HL-60 (cell line): ENCODE results near the gene IFNGR1.

Source experiments
- GABPA ChIP-seq: IDR thresholded peaks from 2 replicates; pipeline ENCODE4 v1.6.1; 2012; ENCODE audit warnings: low read depth
- POLR2AphosphoS5 ChIP-seq: IDR thresholded peaks from 2 replicates; pipeline ENCODE4 v1.6.1; 2012; ENCODE audit warnings: low read depth
- TF ChIP-seq, protein P1 (sequence below): IDR thresholded peaks from one replicate; pipeline ENCODE4 v1.5.1; 2011; ENCODE audit warnings: low read length, control low read depth, inconsistent platforms; ENCODE audit not compliant: insufficient read depth
- TF ChIP-seq, protein P2 (sequence below): IDR thresholded peaks from 2 replicates; pipeline ENCODE4 v1.6.1; 2012; ENCODE audit warnings: low read depth; ENCODE audit not compliant: insufficient replicate concordance

DNA sequence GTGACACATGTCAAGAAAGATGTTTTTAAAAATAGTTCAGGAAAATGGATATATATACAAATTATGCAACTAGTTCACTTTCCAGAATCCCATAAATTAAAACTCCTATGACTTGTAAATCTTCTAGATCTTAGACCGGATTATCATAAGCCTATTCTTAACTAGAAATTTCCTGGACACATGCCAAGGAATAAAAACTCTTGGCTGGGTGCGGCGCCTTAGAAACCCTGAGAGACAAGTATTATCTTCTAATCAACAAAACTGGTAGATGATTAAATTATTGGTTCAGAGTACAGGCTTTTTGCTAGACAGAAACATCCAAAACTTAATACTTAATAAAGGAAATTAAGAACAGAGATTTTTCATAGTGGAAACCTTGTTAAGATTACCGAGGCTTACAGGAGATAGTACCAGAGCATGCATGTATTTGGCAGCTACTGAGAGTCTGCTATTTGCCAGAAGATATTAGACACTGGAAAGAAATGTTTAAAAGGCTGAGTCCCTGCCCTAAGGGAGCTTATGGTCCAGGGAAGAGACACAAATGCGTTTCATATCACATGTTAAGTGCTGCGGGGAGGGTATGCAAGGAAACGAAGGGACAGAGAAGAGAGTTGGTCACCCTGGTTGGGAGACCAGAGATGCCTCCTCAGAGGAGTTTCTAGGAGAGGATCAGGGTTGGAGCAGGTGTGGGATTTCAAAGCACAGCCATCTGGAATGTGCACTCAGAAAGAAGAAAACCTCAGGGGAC is 46.5 kb upstream of the IFNGR1 start:
- TF ChIP-seq, protein P1, sequence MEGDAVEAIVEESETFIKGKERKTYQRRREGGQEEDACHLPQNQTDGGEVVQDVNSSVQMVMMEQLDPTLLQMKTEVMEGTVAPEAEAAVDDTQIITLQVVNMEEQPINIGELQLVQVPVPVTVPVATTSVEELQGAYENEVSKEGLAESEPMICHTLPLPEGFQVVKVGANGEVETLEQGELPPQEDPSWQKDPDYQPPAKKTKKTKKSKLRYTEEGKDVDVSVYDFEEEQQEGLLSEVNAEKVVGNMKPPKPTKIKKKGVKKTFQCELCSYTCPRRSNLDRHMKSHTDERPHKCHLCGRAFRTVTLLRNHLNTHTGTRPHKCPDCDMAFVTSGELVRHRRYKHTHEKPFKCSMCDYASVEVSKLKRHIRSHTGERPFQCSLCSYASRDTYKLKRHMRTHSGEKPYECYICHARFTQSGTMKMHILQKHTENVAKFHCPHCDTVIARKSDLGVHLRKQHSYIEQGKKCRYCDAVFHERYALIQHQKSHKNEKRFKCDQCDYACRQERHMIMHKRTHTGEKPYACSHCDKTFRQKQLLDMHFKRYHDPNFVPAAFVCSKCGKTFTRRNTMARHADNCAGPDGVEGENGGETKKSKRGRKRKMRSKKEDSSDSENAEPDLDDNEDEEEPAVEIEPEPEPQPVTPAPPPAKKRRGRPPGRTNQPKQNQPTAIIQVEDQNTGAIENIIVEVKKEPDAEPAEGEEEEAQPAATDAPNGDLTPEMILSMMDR: no peak
- no peak for TF ChIP-seq POLR2AphosphoS5
- TF ChIP-seq, protein P2, sequence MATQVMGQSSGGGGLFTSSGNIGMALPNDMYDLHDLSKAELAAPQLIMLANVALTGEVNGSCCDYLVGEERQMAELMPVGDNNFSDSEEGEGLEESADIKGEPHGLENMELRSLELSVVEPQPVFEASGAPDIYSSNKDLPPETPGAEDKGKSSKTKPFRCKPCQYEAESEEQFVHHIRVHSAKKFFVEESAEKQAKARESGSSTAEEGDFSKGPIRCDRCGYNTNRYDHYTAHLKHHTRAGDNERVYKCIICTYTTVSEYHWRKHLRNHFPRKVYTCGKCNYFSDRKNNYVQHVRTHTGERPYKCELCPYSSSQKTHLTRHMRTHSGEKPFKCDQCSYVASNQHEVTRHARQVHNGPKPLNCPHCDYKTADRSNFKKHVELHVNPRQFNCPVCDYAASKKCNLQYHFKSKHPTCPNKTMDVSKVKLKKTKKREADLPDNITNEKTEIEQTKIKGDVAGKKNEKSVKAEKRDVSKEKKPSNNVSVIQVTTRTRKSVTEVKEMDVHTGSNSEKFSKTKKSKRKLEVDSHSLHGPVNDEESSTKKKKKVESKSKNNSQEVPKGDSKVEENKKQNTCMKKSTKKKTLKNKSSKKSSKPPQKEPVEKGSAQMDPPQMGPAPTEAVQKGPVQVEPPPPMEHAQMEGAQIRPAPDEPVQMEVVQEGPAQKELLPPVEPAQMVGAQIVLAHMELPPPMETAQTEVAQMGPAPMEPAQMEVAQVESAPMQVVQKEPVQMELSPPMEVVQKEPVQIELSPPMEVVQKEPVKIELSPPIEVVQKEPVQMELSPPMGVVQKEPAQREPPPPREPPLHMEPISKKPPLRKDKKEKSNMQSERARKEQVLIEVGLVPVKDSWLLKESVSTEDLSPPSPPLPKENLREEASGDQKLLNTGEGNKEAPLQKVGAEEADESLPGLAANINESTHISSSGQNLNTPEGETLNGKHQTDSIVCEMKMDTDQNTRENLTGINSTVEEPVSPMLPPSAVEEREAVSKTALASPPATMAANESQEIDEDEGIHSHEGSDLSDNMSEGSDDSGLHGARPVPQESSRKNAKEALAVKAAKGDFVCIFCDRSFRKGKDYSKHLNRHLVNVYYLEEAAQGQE: no peak
- TF ChIP-seq GABPA: no peak
